H9 (cell line): Measurements from ENCODE around the gene CXCL3. TPM values are rescaled to one million over a fixed set of nuclear protein-coding genes. Genes with fewer than 3 reads are reported as not detected.

ENCODE experiments used
- DNase-seq: peaks from one replicate; pipeline ENCODE4 v3.0.0-alpha.2; 2017
- H2AFZ ChIP-seq: one replicate; pipeline ENCODE4 v1.6.1; 2013; ENCODE audit warnings: mild to moderate bottlenecking, low read length, control low read depth, moderate library complexity
- H2AK5ac ChIP-seq: 2 replicates; pipeline ENCODE4 v1.6.1; 2013; ENCODE audit warnings: low read length, control low read depth, mixed read lengths; ENCODE audit not compliant: insufficient read length
- H2BK120ac ChIP-seq: one replicate; pipeline ENCODE4 v1.6.1; 2013; ENCODE audit warnings: low read depth, mild to moderate bottlenecking, low read length, control low read depth, inconsistent platforms; ENCODE audit not compliant: poor library complexity, severe bottlenecking
- H2BK12ac ChIP-seq: 2 replicates; pipeline ENCODE4 v1.6.1; 2013; ENCODE audit warnings: low read length, control low read depth, mixed read lengths, low read depth; ENCODE audit not compliant: insufficient read length
- H2BK15ac ChIP-seq: 2 replicates; pipeline ENCODE4 v1.6.1; 2013; ENCODE audit warnings: low read depth, low read length, control low read depth
- H2BK20ac ChIP-seq: one replicate; pipeline ENCODE4 v1.6.1; 2013; ENCODE audit warnings: low read depth, mild to moderate bottlenecking, low read length, control low read depth, inconsistent platforms; ENCODE audit not compliant: poor library complexity, severe bottlenecking
- H2BK5ac ChIP-seq: 2 replicates; pipeline ENCODE4 v1.6.1; 2013; ENCODE audit warnings: low read length, control low read depth, mixed read lengths; ENCODE audit not compliant: insufficient read length
- H3K14ac ChIP-seq: 2 replicates; pipeline ENCODE4 v1.6.1; 2013; ENCODE audit warnings: low read length, control low read depth; ENCODE audit not compliant: insufficient read depth
- H3K18ac ChIP-seq: 2 replicates; pipeline ENCODE4 v1.6.1; 2013; ENCODE audit warnings: low read depth, mild to moderate bottlenecking, mixed read lengths, low read length, control low read depth; ENCODE audit not compliant: insufficient read length
- H3K23ac ChIP-seq: 2 replicates; pipeline ENCODE4 v1.6.1; 2013; ENCODE audit warnings: low read length, control low read depth, mixed read lengths, low read depth; ENCODE audit not compliant: insufficient read length
- H3K23me2 ChIP-seq: 2 replicates; pipeline ENCODE4 v1.6.1; 2013; ENCODE audit warnings: low read depth, mild to moderate bottlenecking, mixed read lengths, low read length, control low read depth; ENCODE audit not compliant: insufficient read length, poor library complexity, severe bottlenecking
- H3K27ac ChIP-seq: 2 replicates; pipeline ENCODE4 v1.5.1; 2013; ENCODE audit warnings: low read length, control low read depth, mixed read lengths, low read depth; ENCODE audit not compliant: insufficient read length
- H3K27me3 ChIP-seq: 2 replicates; pipeline ENCODE4 v1.6.1; 2013; ENCODE audit warnings: low read length, control low read depth, inconsistent platforms; ENCODE audit not compliant: insufficient read depth
- H3K4ac ChIP-seq: 2 replicates; pipeline ENCODE4 v1.6.1; 2013; ENCODE audit warnings: low read depth, mild to moderate bottlenecking, control low read depth, inconsistent platforms, low read length, moderate library complexity
- H3K4me1 ChIP-seq: 2 replicates; pipeline ENCODE4 v1.6.1; 2013; ENCODE audit warnings: low read length, control low read depth, inconsistent platforms; ENCODE audit not compliant: insufficient read depth
- H3K4me2 ChIP-seq: 2 replicates; pipeline ENCODE4 v1.6.1; 2013; ENCODE audit warnings: low read length, control low read depth, mixed read lengths; ENCODE audit not compliant: insufficient read length, insufficient read depth
- H3K56ac ChIP-seq: 2 replicates; pipeline ENCODE4 v1.6.1; 2013; ENCODE audit warnings: low read depth, mild to moderate bottlenecking, mixed read lengths, low read length, control low read depth; ENCODE audit not compliant: insufficient read length
- H3K79me1 ChIP-seq: 2 replicates; pipeline ENCODE4 v1.6.1; 2013; ENCODE audit warnings: low read depth, mild to moderate bottlenecking, moderate library complexity, low read length, control low read depth, inconsistent platforms; ENCODE audit not compliant: insufficient read depth, poor library complexity, severe bottlenecking
- H3K79me2 ChIP-seq: 2 replicates; pipeline ENCODE4 v1.6.1; 2013; ENCODE audit warnings: low read length, control low read depth, inconsistent platforms; ENCODE audit not compliant: insufficient read depth
- H3K9ac ChIP-seq: 2 replicates; pipeline ENCODE4 v1.6.1; 2013; ENCODE audit warnings: low read length, control low read depth, mixed read lengths; ENCODE audit not compliant: insufficient read length; ENCODE audit errors: extremely low read depth
- H3K9me3 ChIP-seq: one replicate; pipeline ENCODE4 v1.6.1; 2013; ENCODE audit warnings: low read depth, low read length, inconsistent platforms; ENCODE audit not compliant: control insufficient read depth
- H3T11ph ChIP-seq: one replicate; pipeline ENCODE4 v1.6.1; 2013; ENCODE audit warnings: mild to moderate bottlenecking, low read length, control low read depth, inconsistent platforms
- H4K20me1 ChIP-seq: one replicate; pipeline ENCODE4 v1.6.1; 2013; ENCODE audit not compliant: control insufficient read depth, insufficient read length, insufficient read depth
- H4K5ac ChIP-seq: 2 replicates; pipeline ENCODE4 v1.6.1; 2013; ENCODE audit warnings: low read depth, mild to moderate bottlenecking, mixed read lengths, low read length, control low read depth; ENCODE audit not compliant: insufficient read length
- H4K8ac ChIP-seq: replicated peaks from 2 replicates; pipeline ENCODE4 v1.6.1; 2013; ENCODE audit warnings: low read length, control low read depth, mixed read lengths, low read depth; ENCODE audit not compliant: insufficient read length
- H4K91ac ChIP-seq: 2 replicates; pipeline ENCODE4 v1.6.1; 2013; ENCODE audit warnings: low read depth, mild to moderate bottlenecking, moderate library complexity, mixed read lengths, low read length, control low read depth; ENCODE audit not compliant: insufficient read length
- H3K27ac Mint-ChIP-seq, 3 experiments: 2 replicates in 2 of 3; 3 replicates in 1 of 3; pipeline ENCODE4 v1.8.0; 2020 to 2021; ENCODE audit warnings: mixed read lengths in 3 of 3, mild to moderate bottlenecking in 1 of 3, moderate library complexity in 1 of 3
- H3K27me3 Mint-ChIP-seq: 2 replicates; pipeline ENCODE4 v1.8.0; 2021; ENCODE audit warnings: low read depth, mild to moderate bottlenecking, moderate library complexity, mixed read lengths
- H3K36me3 Mint-ChIP-seq, 3 experiments: 2 replicates in 2 of 3; 3 replicates in 1 of 3; pipeline ENCODE4 v1.8.0; 2020 to 2021; ENCODE audit warnings: low read depth in 3 of 3, mixed read lengths in 3 of 3; ENCODE audit not compliant: insufficient read depth in 1 of 3
- H3K4me1 Mint-ChIP-seq, 2 experiments: 2 replicates each; pipeline ENCODE4 v1.8.0; 2020; ENCODE audit warnings: mixed read lengths in 2 of 2
- H3K4me3 Mint-ChIP-seq, 2 experiments: 2 replicates in 1 of 2; 3 replicates in 1 of 2; pipeline ENCODE4 v1.8.0; 2020 to 2021; ENCODE audit warnings: mild to moderate bottlenecking in 2 of 2, mixed read lengths in 2 of 2, moderate library complexity in 1 of 2
- H3K9me3 Mint-ChIP-seq, 2 experiments: 2 replicates in 1 of 2; 3 replicates in 1 of 2; pipeline ENCODE4 v1.8.0; 2020; ENCODE audit warnings: mild to moderate bottlenecking in 2 of 2, mixed read lengths in 2 of 2, moderate library complexity in 1 of 2
- CTCF ChIP-seq: fragments of 200-600 bp; sonication (generic); conservative IDR thresholded peaks from 3 replicates; pipeline ENCODE4 v1.8.0; 2021; ENCODE audit warnings: antibody characterized with exemption, mild to moderate bottlenecking
- WGBS: extraction: QIAGEN DNeasy Blood & Tissue Kit; methylation state at CpG from one replicate; pipeline ENCODE4 v1.1.7; 2013; ENCODE audit warnings: missing lambda C conversion rate, low lambda C conversion rate, mixed read lengths; ENCODE audit not compliant: insufficient read length; ENCODE audit errors: extremely low coverage; 5-methylcytosine and 5-hydroxymethylcytosine counted together
- total RNA-seq: library from RNA; stranded (reverse); gene quantifications from 2 replicates; pipeline ENCODE4 v1.2.1, GENCODE V29; 2021

Gene CXCL3
- total RNA-seq, 1 experiment from 2014 or later, result 3.7 TPM

- Histone ChIP-seq H4K5ac (no peak overlapping the region), H4K20me1 (no peaks in the 10 kb centered on the region), H3K18ac (no peak overlapping the region), H3K79me2 (no peaks in the 10 kb centered on the region), H2BK20ac (no peak overlapping the region), H3K4ac (no peak overlapping the region), H3K4me2 (no peak overlapping the region), H4K8ac (no peak overlapping the region), H3K9me3 (no peaks in the 10 kb centered on the region), H3K27ac (no peak overlapping the region), H3K79me1 (no peaks in the 10 kb centered on the region), H3K27me3 (no peaks in the 10 kb centered on the region), H2BK12ac (no peak overlapping the region), H3K9ac (no peak overlapping the region), H2BK5ac (no peak overlapping the region), H2AFZ (no peak overlapping the region), H3K14ac (no peak overlapping the region), H2AK5ac (no peak overlapping the region), H2BK120ac (no peak overlapping the region), H3K4me1 (no peaks in the 10 kb centered on the region), H2BK15ac (no peak overlapping the region), H3K23me2 (no peaks in the 10 kb centered on the region), H3K23ac (no peak overlapping the region), H4K91ac (no peak overlapping the region), H3T11ph (no peak overlapping the region), H3K56ac (no peak overlapping the region)
- peaks cover 0 to 3% (median 2%) of the 10 kb centered on the region in 3 experiments; a peak in 2 of 7 replicates for H3K36me3 Mint-ChIP-seq
- H3K4me3 Mint-ChIP-seq, result no peak overlapping the region
- H3K4me1 Mint-ChIP-seq, result peaks cover 16 to 20% of the 10 kb centered on the region in 2 experiments
- no peak for DNase-seq
- H3K27me3 Mint-ChIP-seq, result peaks cover 3% of the 10 kb centered on the region; the same call in 1 of the 2 replicates
- WGBS, result no CpG with 5 or more reads among the region's 4 CpGs
- TF ChIP-seq CTCF, result no peak
- no peak overlapping the region for H3K27ac Mint-ChIP-seq
- peaks cover 3 to 7% of the 10 kb centered on the region in 2 experiments; a peak in 3 of 5 replicates for H3K9me3 Mint-ChIP-seq
These were observed 18.5 kb upstream of the CXCL3 start for GRCh38 chr4:74056858-74057562.
